Common myeloid progenitor, CD34-positive (primary cell): ENCODE results near the gene CABLES1.

Source experiments
- CTCF ChIA-PET: fragments of 350-600 bp; sonication (Branson Sonifier 250); formaldehyde crosslinking; loops from one replicate; lab custom pipeline; 2021; ENCODE audit warnings: antibody characterized with exemption; lab: Charles Lee
- POLR2A ChIA-PET: fragments of 350-600 bp; sonication (Branson Sonifier 250); formaldehyde crosslinking; loops from one replicate; lab custom pipeline; 2021; ENCODE audit warnings: antibody characterized with exemption; lab: Charles Lee
- DNase-seq, 3 donors: peaks; one replicate each; pipeline versions ENCODE4 v3.0.0 to v3.0.0-alpha.2; 2013
- H3K27ac ChIP-seq, 2 experiments: 1 replicate in 1 of 2; 2 replicates in 1 of 2; pipeline ENCODE4 v1.7.0; 2013; ENCODE audit warnings: inconsistent platforms in 2 of 2, low read length in 2 of 2, mild to moderate bottlenecking in 2 of 2, low read depth in 1 of 2, moderate library complexity in 1 of 2; ENCODE audit not compliant: severe bottlenecking in 2 of 2, insufficient read depth in 1 of 2, poor library complexity in 1 of 2
- H3K27me3 ChIP-seq, 5 experiments: replicated peaks in 2 of 5; 1 replicate in 3 of 5; 2 replicates in 2 of 5; pipeline versions ENCODE4 v1.6.1 to v1.7.0; 2013; ENCODE audit warnings: low read length in 4 of 5, mild to moderate bottlenecking in 2 of 5, moderate library complexity in 2 of 5, inconsistent platforms in 1 of 5; ENCODE audit not compliant: insufficient read depth in 5 of 5, control insufficient read depth in 4 of 5
- H3K36me3 ChIP-seq, 4 experiments: 1 replicate in 2 of 4; 2 replicates in 2 of 4; pipeline versions ENCODE4 v1.6.1 to v1.7.0; 2013; ENCODE audit warnings: low read length in 3 of 4, control low read depth in 1 of 4, mild to moderate bottlenecking in 1 of 4; ENCODE audit not compliant: control insufficient read depth in 4 of 4, insufficient read depth in 4 of 4
- H3K4me1 ChIP-seq, 4 experiments: 1 replicate in 3 of 4; 2 replicates in 1 of 4; pipeline versions ENCODE4 v1.6.1 to v1.7.1; 2013; ENCODE audit warnings: low read length in 3 of 4, mild to moderate bottlenecking in 3 of 4, control low read depth in 1 of 4, inconsistent platforms in 1 of 4, moderate library complexity in 1 of 4; ENCODE audit not compliant: control insufficient read depth in 4 of 4, insufficient read depth in 4 of 4; ENCODE audit errors: control extremely low read depth in 1 of 4
- H3K4me3 ChIP-seq, 7 experiments: 1 replicate in 4 of 7; 2 replicates in 3 of 7; pipeline versions ENCODE4 v1.5.1 to v1.7.0; 2013; ENCODE audit warnings: mild to moderate bottlenecking in 7 of 7, low read length in 6 of 7, moderate library complexity in 6 of 7, inconsistent platforms in 2 of 7, low read depth in 2 of 7, control low read depth in 1 of 7; ENCODE audit not compliant: insufficient read depth in 4 of 7, control insufficient read depth in 1 of 7; ENCODE audit errors: extremely low read depth in 1 of 7
- H3K9me3 ChIP-seq, 5 experiments: 1 replicate in 4 of 5; 2 replicates in 1 of 5; pipeline versions ENCODE4 v1.6.1 to v1.7.1; 2013; ENCODE audit warnings: low read length in 4 of 5, mild to moderate bottlenecking in 2 of 5, inconsistent platforms in 1 of 5, low read depth in 1 of 5, moderate library complexity in 1 of 5; ENCODE audit not compliant: control insufficient read depth in 4 of 5, insufficient read depth in 2 of 5; ENCODE audit errors: control extremely low read depth in 1 of 5
- WGBS: methylation state at CpG from one replicate; pipeline ENCODE4 v1.1.5; 2013; ENCODE audit not compliant: insufficient coverage; 5-methylcytosine and 5-hydroxymethylcytosine counted together

Gene CABLES1

DNA sequence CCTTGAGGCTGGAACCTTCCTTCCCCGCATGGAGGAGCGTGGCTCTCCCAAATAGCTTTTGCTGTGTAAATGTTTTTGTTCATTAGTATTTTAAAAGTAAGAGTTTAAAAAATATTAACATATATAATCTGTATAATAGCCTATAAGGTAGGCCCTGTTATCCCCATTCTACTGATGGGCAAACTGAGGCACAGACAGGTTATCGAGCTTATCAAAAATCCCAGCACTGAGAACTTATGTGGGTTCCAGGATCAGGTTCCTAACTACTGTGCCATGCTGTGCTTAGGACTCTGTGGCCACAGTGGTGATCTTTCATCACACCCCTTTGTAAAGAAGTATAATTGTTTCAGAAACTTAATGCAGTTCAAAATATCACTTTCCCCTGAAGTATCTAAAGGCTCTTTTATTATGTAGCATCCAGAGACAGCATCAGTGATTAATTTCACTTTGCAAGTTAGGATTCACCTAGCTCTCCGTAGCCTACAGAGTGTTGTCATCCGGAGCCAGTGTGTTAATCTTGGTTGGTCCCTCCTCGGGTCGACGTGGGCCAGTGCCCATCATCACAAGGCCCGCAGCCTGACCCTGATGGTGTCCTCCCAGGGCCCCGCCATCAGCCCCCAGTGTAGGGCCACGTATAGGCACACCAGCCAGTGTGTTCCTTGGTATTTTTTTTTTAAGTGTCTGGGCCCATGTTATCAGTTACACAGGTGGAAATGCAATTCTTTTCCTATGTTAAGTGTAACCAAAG lies 28.7 kb downstream of the CABLES1 start:
- peaks cover 0 to 10% (median 2%) of the 10 kb centered on the region in 4 experiments for H3K36me3 ChIP-seq
- ChIA-PET POLR2A (no interaction called here), CTCF (interaction anchor here (0.5 to 2.5 kb wide), 3 partner anchors 9 to 29 kb away, joined by 3 to 8 read pairs (median 4); no protein-coding TSS in a partner anchor)
- H3K4me1 ChIP-seq, result peaks cover 0 to 3% (median 0%) of the 10 kb centered on the region in 4 experiments
- no peaks in the 10 kb centered on the region for H3K9me3 ChIP-seq
- H3K4me3 ChIP-seq, result no peak overlapping the region
- H3K27me3 ChIP-seq, result no peaks in the 10 kb centered on the region
- WGBS, result 95% methylated on average over 8 of the region's 11 CpGs
- no peak for DNase-seq
- no peak overlapping the region for H3K27ac ChIP-seq

DNA sequence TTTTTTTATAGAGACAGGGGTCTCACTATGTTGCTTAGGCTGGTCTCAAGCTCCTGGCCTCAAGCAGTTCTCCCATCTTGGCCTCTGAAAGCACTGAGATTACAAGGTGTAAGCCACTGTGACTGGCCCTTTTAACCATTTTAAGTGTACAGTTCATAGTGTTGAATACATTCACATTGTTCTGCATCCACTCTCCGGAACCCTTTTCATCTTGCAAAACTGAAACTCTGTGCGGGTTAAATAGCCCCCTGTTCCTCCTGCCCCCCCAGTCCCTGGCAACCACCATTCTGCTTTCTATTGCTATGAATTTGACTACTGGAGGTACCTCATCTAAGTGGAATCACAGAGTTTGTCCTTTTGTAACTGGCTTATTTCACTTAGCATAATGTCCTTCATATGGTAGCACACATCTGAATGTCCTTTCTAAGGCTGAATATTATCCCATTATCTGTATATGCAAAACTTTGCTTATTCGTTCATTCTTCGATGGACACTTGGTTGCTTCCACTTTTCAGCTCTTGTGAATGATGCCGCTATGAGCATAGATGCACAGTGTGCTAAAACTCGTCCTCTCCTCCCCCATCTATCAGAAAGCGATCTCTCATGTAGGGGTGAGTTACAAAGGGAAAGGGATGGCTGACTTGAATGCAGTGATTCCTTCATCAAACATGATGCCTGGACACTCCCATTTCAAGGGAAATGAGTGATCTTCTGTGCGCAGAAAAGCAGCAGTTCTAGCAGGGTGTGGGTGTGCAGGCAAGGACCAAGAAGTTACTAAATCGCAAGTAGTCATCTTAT lies 30.2 kb downstream of the CABLES1 start:
- WGBS, result 97% methylated on average over 5 of the region's 9 CpGs
- Histone ChIP-seq H3K27me3 (no peaks in the 10 kb centered on the region), H3K9me3 (no peaks in the 10 kb centered on the region), H3K4me3 (no peak overlapping the region), H3K27ac (no peak overlapping the region), H3K36me3 (peaks cover 0 to 10% (median 2%) of the 10 kb centered on the region in 4 experiments), H3K4me1 (no peaks in the 10 kb centered on the region)
- DNase-seq, result no peak
- ChIA-PET CTCF (interaction anchor here (0.9 to 2.5 kb wide), 3 partner anchors 8 to 31 kb away, joined by 4 to 8 read pairs (median 4); no protein-coding TSS in a partner anchor), POLR2A (interaction anchor here (1.4 kb wide), 1 partner anchor 14 kb away, joined by 3 read pairs; no protein-coding TSS in a partner anchor)

- CTCF ChIA-PET, result interaction anchor here (0.6 to 1.4 kb wide), 6 partner anchors 9 to 41 kb away, joined by 3 to 5 read pairs (median 3); no protein-coding TSS in a partner anchor
Measured at GRCh38 chr18:23166891-23167541, 31.7 kb downstream of the CABLES1 start.

DNA sequence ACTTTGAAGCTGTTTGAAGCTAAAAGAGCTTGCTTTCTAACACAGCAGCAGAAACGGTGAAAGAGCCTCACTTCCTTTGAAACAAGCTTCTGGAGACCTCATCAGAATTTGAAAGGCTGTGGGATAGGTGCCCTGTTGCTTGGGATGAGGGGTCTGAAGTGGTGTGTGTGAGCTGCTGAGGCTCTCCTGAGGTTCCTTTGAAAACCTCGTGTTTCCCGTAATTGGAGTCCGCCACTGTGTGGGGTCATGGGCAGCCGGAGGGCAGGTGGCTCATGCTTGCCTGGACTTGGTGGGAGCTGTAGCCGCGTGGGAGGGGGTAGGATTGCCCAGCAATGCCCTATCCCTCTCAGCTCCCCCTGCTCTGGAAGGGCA lies 34.4 kb downstream of the CABLES1 start:
- no peaks in the 10 kb centered on the region for H3K27me3 ChIP-seq
- H3K36me3 ChIP-seq, result peaks cover 0 to 7% (median 2%) of the 10 kb centered on the region in 4 experiments
- no peaks in the 10 kb centered on the region for H3K4me1 ChIP-seq
- H3K4me3 ChIP-seq, result no peak overlapping the region
- ChIA-PET POLR2A (no interaction called here), CTCF (interaction anchor here (1.3 to 1.6 kb wide), 4 partner anchors 10 to 18 kb away, joined by 3 to 6 read pairs (median 4); no protein-coding TSS in a partner anchor)
- H3K9me3 ChIP-seq, result no peaks in the 10 kb centered on the region
- H3K27ac ChIP-seq, result no peak overlapping the region
- no peak for DNase-seq
- WGBS, result 93% methylated on average over 7 of the region's 7 CpGs

More at GRCh38 chr18:23166891-23167541, 31.7 kb downstream of the CABLES1 start:
- no peak overlapping the region for H3K4me3 ChIP-seq
- no peaks in the 10 kb centered on the region for H3K9me3 ChIP-seq
- DNase-seq, result no peak
- H3K27me3 ChIP-seq, result no peaks in the 10 kb centered on the region
- 100% methylated on average over 6 of the region's 7 CpGs for WGBS
- POLR2A ChIA-PET, result no interaction called here
- no peak overlapping the region for H3K27ac ChIP-seq
- H3K4me1 ChIP-seq, result no peaks in the 10 kb centered on the region
- peaks cover 0 to 10% (median 2%) of the 10 kb centered on the region in 4 experiments for H3K36me3 ChIP-seq

DNA sequence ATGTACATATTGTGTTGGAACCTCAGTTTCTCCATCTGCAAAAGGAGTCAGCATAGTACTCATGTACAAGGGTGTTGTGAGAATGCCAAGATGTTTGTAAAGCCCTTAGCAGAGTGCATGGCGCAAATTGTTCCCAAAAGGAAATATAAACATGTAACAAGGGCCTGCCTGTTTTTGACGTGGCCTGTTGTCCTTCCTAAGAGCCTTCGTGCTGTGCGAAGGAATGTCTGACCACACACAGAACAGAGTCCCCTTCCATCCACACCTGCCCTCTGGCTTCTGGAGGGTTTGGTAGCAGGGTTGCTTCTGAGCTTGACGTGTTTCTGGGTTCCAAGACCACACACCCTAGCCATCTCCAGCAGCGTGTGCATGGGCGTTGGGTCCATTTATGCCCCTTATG lies 34.9 kb downstream of the CABLES1 start:
- ChIA-PET POLR2A (no interaction called here), CTCF (interaction anchor here (1.3 kb wide), 2 partner anchors 11 to 12 kb away, joined by 3 to 4 read pairs; no protein-coding TSS in a partner anchor)
- H3K4me1 ChIP-seq, result no peaks in the 10 kb centered on the region
- DNase-seq, result no peak
- H3K9me3 ChIP-seq, result no peaks in the 10 kb centered on the region
- H3K27me3 ChIP-seq, result no peaks in the 10 kb centered on the region
- peaks cover 0 to 7% (median 2%) of the 10 kb centered on the region in 4 experiments for H3K36me3 ChIP-seq
- 100% methylated on average over 4 of the region's 7 CpGs for WGBS
- no peak overlapping the region for H3K4me3 ChIP-seq
- H3K27ac ChIP-seq, result no peak overlapping the region

GRCh38 chr18:23171581-23172156 lies 36.4 kb downstream of the CABLES1 start:
- CTCF ChIA-PET, result interaction anchor here (1.5 to 2.7 kb wide), 2 partner anchors 10 to 60 kb away, joined by 3 to 7 read pairs; no protein-coding TSS in a partner anchor

More at GRCh38 chr18:23171581-23172156, 36.4 kb downstream of the CABLES1 start:
- Histone ChIP-seq H3K4me1 (no peaks in the 10 kb centered on the region), H3K27ac (no peak overlapping the region), H3K4me3 (no peak overlapping the region), H3K27me3 (no peaks in the 10 kb centered on the region), H3K36me3 (peaks cover 0 to 5% (median 0%) of the 10 kb centered on the region in 4 experiments), H3K9me3 (no peaks in the 10 kb centered on the region)
- no peak for DNase-seq
- POLR2A ChIA-PET, result no interaction called here
- 98% methylated on average over 6 of the region's 9 CpGs for WGBS
